GM19395 (cell line): ENCODE results near the gene TRABD2B.

Experiments used
- ATAC-seq: cut with Tn5 transposase; IDR thresholded peaks from one replicate; pipeline ENCODE4 v1.9.1; 2021; ENCODE audit warnings: mild to moderate bottlenecking, moderate library complexity; ENCODE audit not compliant: unreplicated experiment

The TRABD2B gene

DNA sequence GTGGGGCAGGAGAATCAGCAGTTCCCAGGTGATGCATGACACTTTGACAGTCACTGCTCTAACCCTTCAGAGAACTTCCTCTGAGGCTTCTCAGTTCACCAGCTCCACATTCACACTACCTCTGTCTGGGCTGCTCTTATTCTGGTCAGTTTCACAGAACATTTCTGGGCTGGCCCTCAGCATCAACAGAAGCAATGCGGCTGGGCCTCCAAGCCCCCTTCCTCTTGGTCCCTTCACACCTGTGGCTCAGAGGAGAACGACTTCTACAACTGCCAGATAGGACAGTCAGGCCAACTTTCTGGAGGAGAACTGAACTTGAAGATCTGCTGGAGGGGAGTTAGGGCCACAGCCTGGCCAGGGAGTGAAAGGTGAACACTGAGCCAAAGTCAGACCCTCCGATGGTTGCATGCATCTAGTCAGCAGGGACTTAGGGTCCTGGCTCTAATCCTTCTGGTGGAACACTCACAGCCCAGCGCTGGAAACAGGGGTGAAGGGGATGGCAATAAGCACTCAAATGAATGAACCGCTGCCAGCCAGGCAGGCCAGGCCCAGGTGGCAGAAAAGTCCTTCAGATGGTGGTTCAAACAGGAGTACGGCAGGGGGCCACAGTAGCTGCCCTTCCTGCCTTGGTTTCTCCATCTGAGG is 285.2 kb downstream of the TRABD2B start:
- ATAC-seq, result no peak

DNA sequence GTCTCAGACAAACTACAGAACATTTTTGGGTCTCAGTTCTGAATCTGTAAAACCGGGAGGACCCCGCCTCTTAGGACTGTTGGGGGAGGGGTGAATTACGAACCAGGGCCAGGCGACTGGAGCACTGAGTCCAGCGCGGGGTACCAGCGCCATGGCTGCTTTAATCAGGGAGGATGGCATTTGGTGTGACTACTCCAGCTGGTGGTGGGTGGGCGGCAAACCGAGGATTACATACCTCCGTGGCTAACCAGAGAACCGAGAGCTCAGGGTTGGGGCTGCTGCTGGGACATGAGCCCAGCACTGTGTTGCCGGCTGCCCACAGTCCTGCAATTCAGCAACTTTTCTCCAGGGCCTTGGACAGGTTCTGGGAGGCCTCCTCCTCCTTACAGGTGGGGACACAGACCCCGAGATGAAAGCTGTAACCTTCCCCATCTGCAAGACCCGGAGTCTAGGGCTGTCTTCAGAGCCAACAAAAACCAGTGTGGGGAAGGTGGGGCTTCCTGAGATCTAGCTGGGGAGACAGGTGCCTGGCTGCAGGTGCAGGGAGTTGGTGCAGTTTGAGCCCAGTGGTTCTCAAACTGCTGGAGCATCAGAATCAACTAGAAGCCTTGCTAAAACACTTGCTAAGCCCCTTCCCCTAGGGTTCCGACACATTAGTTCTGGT is 285.9 kb downstream of the TRABD2B start:
- ATAC-seq, result no peak
